Memory B cell (primary cell): ENCODE measurements around the gene CDHR4.
"Not testable (repeated sequence)": the region's sequence is repeated elsewhere in the genome, so short reads cannot be mapped to it uniquely, and the experiment has no call there.

Experiments
- ATAC-seq: fragments of 150-1000 bp; cut with Tn5 transposase; 2 replicates; pipeline ENCODE4 v1.10.0; 2021; ENCODE audit warnings: low read depth, mild to moderate bottlenecking, moderate library complexity
- DNase-seq, 2 donors: peaks; one replicate each; pipeline ENCODE4 v3.0.0; 2022; ENCODE audit warnings: low spot score in 2 of 2
- H3K27ac Mint-ChIP-seq: one replicate; pipeline ENCODE4 v1.8.0; 2022; ENCODE audit warnings: mild to moderate bottlenecking, moderate library complexity, mixed read lengths
- H3K27me3 Mint-ChIP-seq: one replicate; pipeline ENCODE4 v1.8.0; 2022; ENCODE audit warnings: mixed read lengths
- H3K36me3 Mint-ChIP-seq: one replicate; pipeline ENCODE4 v1.8.0; 2022; ENCODE audit warnings: mild to moderate bottlenecking, mixed read lengths
- H3K4me1 Mint-ChIP-seq: one replicate; pipeline ENCODE4 v1.8.0; 2022; ENCODE audit warnings: mixed read lengths
- H3K4me3 Mint-ChIP-seq: one replicate; pipeline ENCODE4 v1.8.0; 2022; ENCODE audit warnings: mild to moderate bottlenecking, moderate library complexity, mixed read lengths
- H3K9me3 Mint-ChIP-seq: one replicate; pipeline ENCODE4 v1.8.0; 2022; ENCODE audit warnings: mixed read lengths

CDHR4 gene

DNA sequence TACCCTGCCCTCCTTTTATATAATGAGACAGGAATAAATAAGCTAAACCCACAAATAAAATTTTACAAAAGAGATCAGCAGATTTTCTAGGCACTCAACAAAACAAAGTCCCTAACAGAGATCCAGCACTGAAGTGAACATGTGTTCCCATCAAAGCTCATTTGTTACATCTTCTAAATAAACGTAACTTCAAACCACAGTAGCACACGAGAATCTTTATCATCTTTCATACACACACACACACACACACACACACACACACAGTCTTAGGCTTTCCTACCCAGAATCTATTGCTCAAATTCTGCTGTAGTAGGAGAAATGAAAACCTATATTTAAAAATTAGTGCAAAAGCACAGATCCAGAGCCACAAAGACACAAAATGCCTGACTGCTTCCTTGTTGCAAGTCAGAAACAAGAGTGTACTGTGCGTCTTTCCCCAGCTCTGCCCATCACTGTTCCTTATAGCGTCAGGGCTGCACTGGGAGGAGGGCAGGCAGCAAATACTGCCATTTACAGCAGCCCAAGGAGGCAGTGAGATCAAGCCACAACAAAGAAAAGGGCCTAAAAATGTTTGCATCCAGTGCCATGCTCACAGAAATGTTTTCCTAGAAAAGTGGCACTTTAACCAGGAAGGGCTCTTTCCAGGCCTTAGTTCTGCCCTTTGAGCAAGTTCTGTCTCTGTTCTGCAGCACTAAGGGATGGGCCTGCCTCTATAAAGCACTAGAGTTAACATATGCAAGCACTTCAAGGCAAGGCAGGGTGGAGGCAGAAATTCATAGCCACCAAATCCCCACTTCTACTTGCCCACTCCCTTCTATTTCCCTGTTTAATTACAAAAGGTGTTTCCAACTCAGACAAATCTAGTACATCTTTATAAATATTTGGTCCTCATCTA, 19.3 kb downstream of the CDHR4 start:
- Mint-ChIP-seq H3K27ac (peak overlapping the region; percentile 47), H3K4me3 (no peak overlapping the region)
- ATAC-seq, result no peak

DNA sequence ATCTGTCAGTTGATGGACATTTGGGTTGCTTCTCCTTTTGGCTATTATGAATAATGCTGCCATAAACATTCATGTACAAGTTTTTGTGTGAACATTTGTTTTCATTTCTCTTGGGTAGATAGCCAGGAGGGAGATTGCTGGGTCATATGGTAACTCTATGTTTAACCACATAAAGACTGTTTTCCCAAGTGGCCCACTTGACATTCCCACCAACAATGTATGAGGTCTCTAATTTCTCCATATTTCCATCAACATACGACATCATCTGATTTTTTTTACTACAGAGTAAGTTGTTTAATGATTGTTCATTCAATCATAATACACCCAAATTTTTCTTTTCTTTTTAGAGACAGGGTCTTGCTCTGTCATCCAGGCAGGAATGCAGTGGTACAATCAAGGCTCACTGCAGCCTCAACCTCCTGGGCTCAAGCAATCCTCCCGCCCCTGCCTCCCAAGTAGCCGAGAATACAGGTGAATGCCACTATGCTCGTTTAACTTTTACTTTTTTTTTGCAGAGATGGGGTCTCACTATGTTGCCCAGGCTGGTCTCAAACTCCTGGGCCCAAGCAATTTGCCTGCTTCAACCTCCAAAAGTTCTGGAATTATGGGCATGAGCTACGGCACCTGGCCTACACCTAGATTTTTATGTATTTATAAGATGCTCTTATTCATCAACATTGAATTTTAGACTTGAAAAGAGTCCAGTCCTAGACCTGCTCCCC, 20.2 kb downstream of the CDHR4 start:
- H3K9me3 Mint-ChIP-seq, result no peaks in the 10 kb centered on the region
- H3K27ac Mint-ChIP-seq, result peak overlapping the region; percentile 47
- H3K4me1 Mint-ChIP-seq, result peaks cover 17% of the 10 kb centered on the region
- H3K36me3 Mint-ChIP-seq, result peaks cover 11% of the 10 kb centered on the region
- ATAC-seq (no peak), DNase-seq (no peak)
- H3K27me3 Mint-ChIP-seq, result no peaks in the 10 kb centered on the region
- H3K4me3 Mint-ChIP-seq, result no peak overlapping the region

More for the DNA sequence above, 19.3 kb downstream of the CDHR4 start:
- Mint-ChIP-seq H3K4me1 (peaks cover 17% of the 10 kb centered on the region), H3K36me3 (peaks cover 9% of the 10 kb centered on the region), H3K27me3 (no peaks in the 10 kb centered on the region), H3K9me3 (no peaks in the 10 kb centered on the region)
- no peak for DNase-seq

DNA sequence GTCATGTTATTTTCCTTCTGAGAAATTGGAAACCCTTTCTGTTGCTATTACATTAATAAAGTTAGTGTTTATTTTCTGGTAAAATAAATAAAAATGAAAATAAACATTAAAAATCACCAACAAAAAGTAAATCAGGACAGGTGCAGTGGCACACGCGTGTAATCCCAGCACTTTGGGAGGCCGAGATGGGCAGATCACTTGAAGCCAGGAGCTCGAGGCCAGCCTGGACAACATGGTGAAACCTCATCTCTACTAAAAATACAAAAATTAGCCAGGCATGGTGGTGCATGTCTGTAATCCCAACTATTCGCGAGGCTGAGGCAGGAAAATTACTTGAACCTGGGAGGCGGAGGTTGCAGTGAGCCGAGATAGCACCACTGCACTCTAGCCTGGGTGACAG, 23.6 kb downstream of the CDHR4 start:
- not testable (repeated sequence) for DNase-seq, H3K4me3 Mint-ChIP-seq, H3K9me3 Mint-ChIP-seq, H3K27ac Mint-ChIP-seq, H3K27me3 Mint-ChIP-seq, H3K36me3 Mint-ChIP-seq, ATAC-seq
- peaks cover 12% of the 10 kb centered on the region for H3K4me1 Mint-ChIP-seq

DNA sequence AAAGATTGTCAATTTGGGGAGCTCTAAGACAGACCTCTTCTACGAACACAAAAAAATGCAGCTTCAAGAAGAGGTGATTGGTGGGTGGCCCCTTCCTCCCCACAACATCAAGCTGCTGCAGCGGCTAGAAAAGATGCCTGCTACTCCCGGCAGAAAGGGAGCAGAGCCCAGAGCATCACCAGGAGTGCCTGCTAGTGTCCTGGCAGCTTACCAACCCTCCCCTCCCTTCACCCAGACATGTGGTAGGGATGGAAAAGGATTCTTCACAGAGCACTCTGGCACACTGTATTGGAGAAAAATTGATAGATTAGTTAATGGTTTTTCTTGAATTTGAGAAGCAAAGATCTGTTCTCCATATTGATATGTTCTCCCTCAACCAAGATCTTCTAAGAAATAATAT, 24.1 kb downstream of the CDHR4 start:
- no peaks in the 10 kb centered on the region for H3K27me3 Mint-ChIP-seq
- no peak for ATAC-seq
- H3K9me3 Mint-ChIP-seq, result no peaks in the 10 kb centered on the region
- H3K27ac Mint-ChIP-seq, result no peak overlapping the region
- peaks cover 8% of the 10 kb centered on the region for H3K36me3 Mint-ChIP-seq
- H3K4me3 Mint-ChIP-seq, result no peak overlapping the region
- H3K4me1 Mint-ChIP-seq, result peaks cover 12% of the 10 kb centered on the region
- no peak for DNase-seq

DNA sequence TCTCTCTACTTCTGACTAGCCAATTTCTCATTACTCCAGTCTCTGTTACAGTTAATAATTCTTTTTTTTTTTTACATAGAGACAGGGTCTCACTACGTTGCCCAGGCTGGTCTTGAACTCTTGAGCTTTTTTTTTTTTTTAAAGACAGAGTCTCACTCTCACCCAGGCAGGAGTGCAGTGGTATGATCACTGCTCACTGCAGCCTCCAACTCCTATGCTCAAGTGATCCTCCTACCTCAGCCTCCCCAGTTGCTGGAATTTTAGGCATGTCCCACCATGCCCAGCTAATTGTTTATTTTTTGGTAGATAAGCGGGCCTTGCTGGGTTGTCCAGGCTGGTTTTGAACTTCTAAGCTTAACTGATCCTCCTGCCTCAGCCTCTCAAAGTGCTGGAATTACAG, 27.0 kb downstream of the CDHR4 start:
- Mint-ChIP-seq H3K9me3 (no peaks in the 10 kb centered on the region), H3K27ac (no peak overlapping the region), H3K4me3 (no peak overlapping the region), H3K27me3 (no peaks in the 10 kb centered on the region), H3K36me3 (peaks cover 4% of the 10 kb centered on the region), H3K4me1 (peaks cover 7% of the 10 kb centered on the region)
- no peak for ATAC-seq
- no peak for DNase-seq

DNA sequence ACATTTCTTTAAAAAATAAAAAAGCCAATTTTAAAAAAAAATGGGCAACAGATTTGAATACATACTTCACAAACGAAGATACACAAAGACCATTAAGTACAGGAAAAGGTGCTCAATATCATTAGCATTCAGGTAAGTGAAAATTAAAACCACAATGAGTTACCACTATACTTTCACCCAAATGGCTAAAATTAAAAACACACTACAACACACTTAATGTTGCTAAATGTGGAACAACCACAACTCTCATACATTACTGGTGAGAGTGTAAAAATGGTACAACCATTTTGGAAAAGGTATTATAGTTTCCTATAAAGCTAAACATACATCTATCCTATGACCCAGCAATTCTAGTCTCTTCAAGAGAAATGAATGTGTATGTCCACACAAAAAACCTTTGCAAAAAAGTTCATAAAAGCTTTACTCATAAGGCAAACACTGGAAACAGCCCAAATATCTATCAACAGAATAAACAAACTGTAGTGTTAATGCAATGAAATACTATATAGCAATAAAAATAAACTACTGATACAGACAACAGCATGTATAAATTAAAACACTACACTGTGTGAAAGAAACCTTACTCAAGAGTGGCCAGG, 28.2 kb downstream of the CDHR4 start:
- Mint-ChIP-seq H3K9me3 (no peaks in the 10 kb centered on the region), H3K36me3 (peaks cover 4% of the 10 kb centered on the region), H3K27ac (no peak overlapping the region), H3K4me1 (peaks cover 8% of the 10 kb centered on the region), H3K27me3 (no peaks in the 10 kb centered on the region), H3K4me3 (no peak overlapping the region)
- no peak for DNase-seq
- no peak for ATAC-seq

DNA sequence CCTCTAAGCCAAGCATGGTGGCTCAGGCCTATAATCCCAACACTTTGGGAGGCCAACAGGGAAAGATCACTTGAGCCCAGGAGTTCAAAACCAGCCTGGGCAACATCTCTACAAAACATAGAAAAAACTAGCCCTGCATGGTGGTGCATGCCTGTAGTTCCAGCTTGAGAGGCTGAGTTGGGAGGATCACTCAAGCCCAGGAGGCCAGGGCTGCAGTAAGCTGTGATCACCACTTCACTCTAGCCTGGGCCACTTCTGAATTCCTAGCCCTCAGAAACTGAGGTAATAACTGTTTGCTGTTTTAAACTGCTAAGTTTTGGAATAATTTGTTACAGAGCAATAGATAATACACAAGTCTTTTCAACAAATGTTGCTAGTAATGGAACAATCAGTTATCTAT, 29.7 kb downstream of the CDHR4 start:
- ATAC-seq (no peak), DNase-seq (no peak)
- H3K4me1 Mint-ChIP-seq, result peaks cover 5% of the 10 kb centered on the region
- no peak overlapping the region for H3K4me3 Mint-ChIP-seq
- H3K9me3 Mint-ChIP-seq, result no peaks in the 10 kb centered on the region
- no peaks in the 10 kb centered on the region for H3K27me3 Mint-ChIP-seq
- peaks cover 4% of the 10 kb centered on the region for H3K36me3 Mint-ChIP-seq
- H3K27ac Mint-ChIP-seq, result peak overlapping the region; percentile 45

DNA sequence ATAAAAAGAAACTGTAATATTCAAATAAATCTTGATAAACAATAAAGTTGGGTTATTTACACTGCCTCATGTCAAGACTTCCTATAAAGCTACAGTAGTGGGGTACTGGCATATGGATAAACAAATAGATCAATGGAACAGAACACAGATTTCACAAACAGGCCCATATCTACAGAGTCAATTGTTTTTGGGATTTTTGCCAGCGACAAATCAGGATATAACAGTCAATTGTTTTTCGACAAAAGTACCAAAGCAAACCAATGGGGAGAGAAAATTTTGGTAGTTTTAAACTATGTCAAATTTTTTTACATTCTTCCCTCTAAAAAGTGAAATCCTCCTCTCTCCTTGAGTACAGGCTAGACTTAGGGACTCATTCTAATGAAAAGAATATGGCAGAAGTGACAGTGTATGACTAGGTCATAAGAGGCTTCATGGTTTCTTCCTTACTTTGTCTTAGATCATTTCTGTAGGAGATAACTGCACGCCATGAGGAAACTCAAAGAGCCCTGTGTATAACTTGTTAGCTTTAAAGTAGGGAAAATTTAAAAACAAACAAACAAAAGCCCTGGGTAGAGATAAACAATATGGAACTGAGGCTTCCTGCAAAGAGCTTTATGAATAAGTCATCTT, 30.3 kb downstream of the CDHR4 start:
- Mint-ChIP-seq H3K4me3 (no peak overlapping the region), H3K27ac (peak overlapping the region; percentile 45), H3K27me3 (no peaks in the 10 kb centered on the region), H3K4me1 (peaks cover 5% of the 10 kb centered on the region), H3K9me3 (no peaks in the 10 kb centered on the region), H3K36me3 (peaks cover 8% of the 10 kb centered on the region)
- ATAC-seq, result no peak
- DNase-seq, result no peak

DNA sequence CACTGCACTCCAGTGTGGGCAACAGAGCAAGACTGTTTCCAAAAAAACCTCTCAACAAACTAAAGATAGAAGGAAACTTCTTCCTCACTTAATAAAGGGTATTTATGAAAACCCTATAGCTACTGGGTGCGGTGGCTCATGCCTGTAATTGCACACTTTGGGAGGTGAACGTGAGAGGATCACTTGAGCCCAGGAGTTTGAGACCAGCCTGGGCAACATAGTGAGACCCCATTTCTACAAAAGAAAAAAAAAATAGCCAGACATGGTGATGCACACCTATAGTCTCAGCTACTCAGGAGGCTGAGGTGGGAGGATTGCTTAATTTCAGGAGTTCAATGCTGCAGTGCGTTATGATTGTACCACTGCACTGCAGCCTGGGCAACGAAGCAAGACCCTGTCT, 35.7 kb downstream of the CDHR4 start:
- H3K36me3 Mint-ChIP-seq, result peaks cover 11% of the 10 kb centered on the region
- H3K9me3 Mint-ChIP-seq, result no peaks in the 10 kb centered on the region
- peaks cover 12% of the 10 kb centered on the region for H3K4me1 Mint-ChIP-seq
- H3K27me3 Mint-ChIP-seq, result no peaks in the 10 kb centered on the region
- H3K27ac Mint-ChIP-seq, result no peak overlapping the region
- DNase-seq (no peak), ATAC-seq (no peak)
- H3K4me3 Mint-ChIP-seq, result no peak overlapping the region

DNA sequence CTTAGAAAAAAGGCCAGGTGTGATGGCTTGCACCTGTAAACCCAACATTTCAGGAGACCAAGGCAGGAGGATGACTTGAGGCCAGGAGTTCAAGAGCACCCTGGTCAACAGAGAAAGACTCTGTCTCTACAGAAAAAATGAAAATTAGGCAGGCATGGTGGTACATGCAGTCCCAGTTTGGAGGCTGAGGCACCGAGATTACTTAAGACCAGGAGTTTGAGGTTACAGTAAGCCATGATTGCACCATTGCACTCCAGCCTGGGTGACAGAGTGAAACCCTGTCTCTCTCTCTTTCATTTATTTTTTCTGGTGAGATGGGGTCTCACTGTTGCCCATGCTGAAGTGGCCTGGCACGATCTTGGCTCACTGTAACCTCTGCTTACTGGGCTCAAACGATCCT, 38.0 kb downstream of the CDHR4 start:
- ATAC-seq (no peak), DNase-seq (no peak)
- Mint-ChIP-seq H3K4me3 (no peak overlapping the region), H3K4me1 (peaks cover 16% of the 10 kb centered on the region), H3K27me3 (no peaks in the 10 kb centered on the region), H3K36me3 (peaks cover 12% of the 10 kb centered on the region), H3K9me3 (no peaks in the 10 kb centered on the region), H3K27ac (no peak overlapping the region)

DNA sequence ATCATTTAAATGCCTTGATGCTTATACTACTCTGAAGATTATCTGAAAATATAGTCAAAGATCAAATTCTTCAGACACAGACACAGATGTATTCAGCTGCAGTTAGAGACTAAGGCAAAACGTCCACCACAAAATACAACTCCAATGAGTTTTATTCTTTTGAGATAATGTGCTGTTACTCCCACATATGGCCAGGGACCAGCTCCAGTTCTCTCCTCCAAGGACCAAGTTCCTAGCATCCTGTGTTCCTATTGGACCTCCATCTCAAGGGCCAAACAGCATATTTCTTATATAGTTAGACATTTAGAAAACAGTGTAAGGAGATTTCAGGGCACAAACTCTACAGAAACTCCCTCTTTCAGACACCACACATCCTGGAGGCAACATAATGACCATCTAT, 40.4 kb downstream of the CDHR4 start:
- no peaks in the 10 kb centered on the region for H3K9me3 Mint-ChIP-seq
- ATAC-seq (no peak), DNase-seq (no peak)
- H3K36me3 Mint-ChIP-seq, result peaks cover 11% of the 10 kb centered on the region
- no peaks in the 10 kb centered on the region for H3K27me3 Mint-ChIP-seq
- peaks cover 27% of the 10 kb centered on the region for H3K4me1 Mint-ChIP-seq
- H3K4me3 Mint-ChIP-seq, result no peak overlapping the region
- H3K27ac Mint-ChIP-seq, result peak overlapping the region; percentile 65

DNA sequence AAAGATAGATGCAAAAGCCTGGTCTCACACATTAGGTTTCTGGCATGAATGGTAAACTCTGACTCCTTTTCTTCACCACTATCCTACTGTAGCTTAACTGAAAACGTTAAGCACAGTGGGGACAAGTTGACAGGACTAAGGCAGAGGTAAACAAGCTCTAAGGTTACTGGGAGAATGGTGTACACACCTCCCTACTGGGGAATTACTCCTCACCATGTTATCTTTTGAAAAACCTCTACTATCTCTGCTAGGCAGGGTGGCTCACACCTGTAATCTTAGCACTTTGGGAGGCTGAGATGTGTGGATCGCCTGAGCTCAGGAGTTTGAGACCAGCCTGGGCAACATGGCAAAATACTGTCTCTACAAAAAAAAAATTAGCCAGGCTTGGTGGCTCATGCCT, 42.5 kb downstream of the CDHR4 start:
- peaks cover 14% of the 10 kb centered on the region for H3K36me3 Mint-ChIP-seq
- no peaks in the 10 kb centered on the region for H3K9me3 Mint-ChIP-seq
- no peak for ATAC-seq

DNA sequence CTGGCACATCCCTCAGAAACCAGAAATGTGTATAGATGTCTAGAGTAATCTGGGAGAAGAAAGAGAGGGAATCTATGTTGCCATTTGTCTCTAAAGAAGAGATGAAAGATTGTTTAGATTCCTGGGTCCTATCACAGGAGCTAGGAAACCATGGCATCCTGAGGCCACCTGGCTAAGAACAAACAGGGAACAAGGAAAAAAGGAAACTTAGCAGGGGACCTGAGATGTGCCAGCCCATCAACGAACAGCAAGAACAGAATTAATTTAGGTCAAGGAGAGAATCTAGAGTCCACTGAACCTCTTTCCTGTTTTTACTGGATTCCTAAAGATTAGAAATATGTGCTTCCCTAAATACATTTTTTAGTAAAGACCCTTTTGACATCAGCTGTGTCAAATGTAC, 43.6 kb downstream of the CDHR4 start:
- H3K27ac Mint-ChIP-seq, result no peak overlapping the region
- H3K4me1 Mint-ChIP-seq, result peaks cover 36% of the 10 kb centered on the region
- no peaks in the 10 kb centered on the region for H3K27me3 Mint-ChIP-seq

More for the DNA sequence above, 42.5 kb downstream of the CDHR4 start:
- H3K4me3 Mint-ChIP-seq, result no peak overlapping the region
- DNase-seq, result no peak
- H3K27ac Mint-ChIP-seq, result no peak overlapping the region
- H3K27me3 Mint-ChIP-seq, result no peaks in the 10 kb centered on the region
- H3K4me1 Mint-ChIP-seq, result peaks cover 36% of the 10 kb centered on the region

DNA sequence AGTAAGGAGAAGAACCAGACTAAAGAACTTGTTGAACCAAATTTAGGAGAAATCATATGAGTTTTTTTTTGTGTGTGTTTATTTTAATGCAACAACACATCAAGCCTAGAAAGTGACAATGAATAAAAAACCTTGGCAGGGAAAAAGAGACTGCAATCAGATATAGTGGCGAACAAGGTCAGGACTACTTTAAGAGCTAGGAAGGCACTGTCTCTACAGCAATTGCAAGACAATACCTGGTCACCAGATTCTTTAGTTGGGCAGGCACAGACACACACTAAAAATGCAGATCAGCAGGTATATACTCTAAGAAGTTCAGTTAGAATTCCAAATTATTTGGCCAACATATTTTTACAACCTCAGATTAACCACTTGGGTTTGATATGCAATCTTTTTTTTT, 45.1 kb downstream of the CDHR4 start:
- peaks cover 35% of the 10 kb centered on the region for H3K4me1 Mint-ChIP-seq
- H3K27me3 Mint-ChIP-seq, result no peaks in the 10 kb centered on the region
- no peaks in the 10 kb centered on the region for H3K9me3 Mint-ChIP-seq
- no peak overlapping the region for H3K27ac Mint-ChIP-seq
- ATAC-seq (no peak), DNase-seq (no peak)
- H3K4me3 Mint-ChIP-seq, result no peak overlapping the region
- H3K36me3 Mint-ChIP-seq, result peaks cover 15% of the 10 kb centered on the region

More for the DNA sequence above, 43.6 kb downstream of the CDHR4 start:
- DNase-seq (no peak), ATAC-seq (no peak)
- H3K36me3 Mint-ChIP-seq, result peaks cover 14% of the 10 kb centered on the region
- no peak overlapping the region for H3K4me3 Mint-ChIP-seq
- no peaks in the 10 kb centered on the region for H3K9me3 Mint-ChIP-seq
